Activated CD8-positive, alpha-beta T cell treated with anti-CD3 and anti-CD28 coated beads, Interleukin-2, amount 10 ng/mL, durations not matched to agents 7 days and 5 days (primary cell): ENCODE measurements around the gene RXFP2. TPM values are rescaled to one million over a fixed set of nuclear protein-coding genes. Genes with fewer than 3 reads are reported as not detected.

Experiments
- ATAC-seq: fragments of 150-1000 bp; cut with Tn5 transposase; one replicate; pipeline ENCODE4 v1.10.0; 2021; ENCODE audit warnings: moderate library complexity
- CTCF ChIA-PET: fragments of 350-600 bp; sonication (Branson Sonifier 250); formaldehyde crosslinking; loops from one replicate; lab custom pipeline; 2021; ENCODE audit warnings: antibody characterized with exemption; lab: Charles Lee
- POLR2A ChIA-PET: fragments of 350-600 bp; sonication (Branson Sonifier 250); formaldehyde crosslinking; loops from one replicate; lab custom pipeline; 2021; ENCODE audit warnings: antibody characterized with exemption; lab: Charles Lee
- DNase-seq: peaks from one replicate; pipeline ENCODE4 v3.0.0-alpha.2; 2020
- H3K27ac Mint-ChIP-seq: one replicate; pipeline ENCODE4 v1.8.0; 2021; ENCODE audit warnings: mild to moderate bottlenecking, mixed read lengths
- H3K27me3 Mint-ChIP-seq: one replicate; pipeline ENCODE4 v1.8.0; 2021; ENCODE audit warnings: low read depth, mixed read lengths
- H3K36me3 Mint-ChIP-seq: one replicate; pipeline ENCODE4 v1.8.0; 2021; ENCODE audit warnings: low read depth, mixed read lengths
- H3K4me1 Mint-ChIP-seq: one replicate; pipeline ENCODE4 v1.8.0; 2021; ENCODE audit warnings: low read depth, mixed read lengths
- H3K4me3 Mint-ChIP-seq: one replicate; pipeline ENCODE4 v1.8.0; 2021; ENCODE audit warnings: mild to moderate bottlenecking, mixed read lengths
- H3K9me3 Mint-ChIP-seq: one replicate; pipeline ENCODE4 v1.8.0; 2022; ENCODE audit warnings: mixed read lengths; ENCODE audit not compliant: insufficient read depth
- total RNA-seq, 2 experiments: library from RNA; stranded (reverse); gene quantifications; one replicate each; pipeline ENCODE4 v1.2.3, GENCODE V29; 2021

Gene RXFP2
- total RNA-seq, 2 experiments from 2014 or later = not detected

GRCh38 chr13:31801088-31801487 lies 61.8 kb downstream of the RXFP2 start:
- no peak overlapping the region for H3K4me3 Mint-ChIP-seq
- POLR2A ChIA-PET = no interaction called here
- ATAC-seq = no peak
- DNase-seq = no peak
- H3K4me1 Mint-ChIP-seq = peaks cover 3% of the 10 kb centered on the region
- no peaks in the 10 kb centered on the region for H3K36me3 Mint-ChIP-seq
- H3K27ac Mint-ChIP-seq = no peak overlapping the region
- H3K9me3 Mint-ChIP-seq = no peaks in the 10 kb centered on the region
- CTCF ChIA-PET = no interaction called here
- H3K27me3 Mint-ChIP-seq = no peaks in the 10 kb centered on the region

GRCh38 chr13:31803311-31803710 lies 64.0 kb downstream of the RXFP2 start:
- ATAC-seq (no peak), DNase-seq (no peak)
- no peaks in the 10 kb centered on the region for H3K9me3 Mint-ChIP-seq
- no peaks in the 10 kb centered on the region for H3K27me3 Mint-ChIP-seq
- no peak overlapping the region for H3K4me3 Mint-ChIP-seq
- ChIA-PET POLR2A (no interaction called here), CTCF (no interaction called here)
- H3K27ac Mint-ChIP-seq = no peak overlapping the region
- no peaks in the 10 kb centered on the region for H3K36me3 Mint-ChIP-seq
- H3K4me1 Mint-ChIP-seq = peaks cover 15% of the 10 kb centered on the region

GRCh38 chr13:31805841-31806240 lies 66.5 kb downstream of the RXFP2 start:
- POLR2A ChIA-PET = no interaction called here
- no peaks in the 10 kb centered on the region for H3K36me3 Mint-ChIP-seq
- peaks cover 15% of the 10 kb centered on the region for H3K4me1 Mint-ChIP-seq
- H3K27ac Mint-ChIP-seq = no peak overlapping the region
- ATAC-seq (no peak), DNase-seq (no peak)
- no peaks in the 10 kb centered on the region for H3K9me3 Mint-ChIP-seq
- no peaks in the 10 kb centered on the region for H3K27me3 Mint-ChIP-seq
- CTCF ChIA-PET = no interaction called here
- H3K4me3 Mint-ChIP-seq = no peak overlapping the region

- POLR2A ChIA-PET = no interaction called here
- no peaks in the 10 kb centered on the region for H3K9me3 Mint-ChIP-seq
- H3K27ac Mint-ChIP-seq = peak overlapping the region; percentile 48
- peaks cover 12% of the 10 kb centered on the region for H3K4me1 Mint-ChIP-seq
- H3K27me3 Mint-ChIP-seq = no peaks in the 10 kb centered on the region
- CTCF ChIA-PET = no interaction called here
- no peaks in the 10 kb centered on the region for H3K36me3 Mint-ChIP-seq
- no peak overlapping the region for H3K4me3 Mint-ChIP-seq
- ATAC-seq (peak; percentile 60), DNase-seq (peak; percentile 34)
These were observed 67.8 kb downstream of the RXFP2 start for GRCh38 chr13:31807090-31807541.

- DNase-seq (no peak), ATAC-seq (no peak)
- Mint-ChIP-seq H3K4me3 (no peak overlapping the region), H3K4me1 (no peaks in the 10 kb centered on the region), H3K9me3 (peaks cover 14% of the 10 kb centered on the region), H3K27me3 (no peaks in the 10 kb centered on the region), H3K36me3 (no peaks in the 10 kb centered on the region), H3K27ac (no peak overlapping the region)
- CTCF ChIA-PET = no interaction called here
- POLR2A ChIA-PET = no interaction called here
These were observed 75.2 kb downstream of the RXFP2 start for GRCh38 chr13:31814536-31814935.

- ChIA-PET POLR2A (no interaction called here), CTCF (no interaction called here)
- ATAC-seq (no peak), DNase-seq (no peak)
- H3K9me3 Mint-ChIP-seq = peaks cover 14% of the 10 kb centered on the region
- H3K27ac Mint-ChIP-seq = no peak overlapping the region
- no peaks in the 10 kb centered on the region for H3K27me3 Mint-ChIP-seq
- no peak overlapping the region for H3K4me3 Mint-ChIP-seq
- no peaks in the 10 kb centered on the region for H3K4me1 Mint-ChIP-seq
- H3K36me3 Mint-ChIP-seq = no peaks in the 10 kb centered on the region
These were observed 76.2 kb downstream of the RXFP2 start for GRCh38 chr13:31815361-31816144.

GRCh38 chr13:31818236-31818635 lies 78.9 kb downstream of the RXFP2 start:
- CTCF ChIA-PET = no interaction called here
- no peak for ATAC-seq
- no peak overlapping the region for H3K27ac Mint-ChIP-seq
- H3K27me3 Mint-ChIP-seq = no peaks in the 10 kb centered on the region
- H3K4me3 Mint-ChIP-seq = no peak overlapping the region
- H3K9me3 Mint-ChIP-seq = peaks cover 14% of the 10 kb centered on the region
- no peaks in the 10 kb centered on the region for H3K36me3 Mint-ChIP-seq
- DNase-seq = no peak
- POLR2A ChIA-PET = no interaction called here
- no peaks in the 10 kb centered on the region for H3K4me1 Mint-ChIP-seq

GRCh38 chr13:31824705-31825517 lies 85.6 kb downstream of the RXFP2 start:
- H3K4me3 Mint-ChIP-seq = no peak overlapping the region
- no peak for ATAC-seq
- no peak for DNase-seq
- POLR2A ChIA-PET = no interaction called here
- H3K4me1 Mint-ChIP-seq = no peaks in the 10 kb centered on the region
- H3K27ac Mint-ChIP-seq = no peak overlapping the region
- H3K36me3 Mint-ChIP-seq = no peaks in the 10 kb centered on the region
- H3K9me3 Mint-ChIP-seq = no peaks in the 10 kb centered on the region
- CTCF ChIA-PET = no interaction called here
- H3K27me3 Mint-ChIP-seq = peaks cover 2% of the 10 kb centered on the region

GRCh38 chr13:31826521-31826920 lies 87.2 kb downstream of the RXFP2 start:
- Mint-ChIP-seq H3K27me3 (peaks cover 2% of the 10 kb centered on the region), H3K27ac (no peak overlapping the region), H3K4me3 (no peak overlapping the region), H3K4me1 (no peaks in the 10 kb centered on the region), H3K36me3 (no peaks in the 10 kb centered on the region), H3K9me3 (no peaks in the 10 kb centered on the region)
- DNase-seq = no peak
- ChIA-PET POLR2A (no interaction called here), CTCF (no interaction called here)
- ATAC-seq = no peak

GRCh38 chr13:31827707-31828106 lies 88.4 kb downstream of the RXFP2 start:
- no peak for DNase-seq
- peaks cover 2% of the 10 kb centered on the region for H3K27me3 Mint-ChIP-seq
- no peaks in the 10 kb centered on the region for H3K9me3 Mint-ChIP-seq
- H3K4me3 Mint-ChIP-seq = no peak overlapping the region
- H3K27ac Mint-ChIP-seq = no peak overlapping the region
- no peak for ATAC-seq
- no peaks in the 10 kb centered on the region for H3K36me3 Mint-ChIP-seq
- ChIA-PET POLR2A (interaction anchor here (0.6 kb wide), 1 partner anchor 82 kb away, joined by 4 read pairs; no protein-coding TSS in a partner anchor), CTCF (no interaction called here)
- no peaks in the 10 kb centered on the region for H3K4me1 Mint-ChIP-seq

- DNase-seq (no peak), ATAC-seq (no peak)
- Mint-ChIP-seq H3K9me3 (no peaks in the 10 kb centered on the region), H3K27ac (no peak overlapping the region), H3K4me3 (no peak overlapping the region), H3K27me3 (peaks cover 7% of the 10 kb centered on the region), H3K36me3 (no peaks in the 10 kb centered on the region), H3K4me1 (no peaks in the 10 kb centered on the region)
- POLR2A ChIA-PET = no interaction called here
- CTCF ChIA-PET = no interaction called here
These were observed 96.6 kb downstream of the RXFP2 start for GRCh38 chr13:31835932-31836331.

GRCh38 chr13:31843044-31843443 lies 103.7 kb downstream of the RXFP2 start:
- Mint-ChIP-seq H3K27me3 (peaks cover 33% of the 10 kb centered on the region), H3K4me3 (no peak overlapping the region), H3K9me3 (no peaks in the 10 kb centered on the region), H3K4me1 (peaks cover 13% of the 10 kb centered on the region), H3K27ac (no peak overlapping the region), H3K36me3 (no peaks in the 10 kb centered on the region)
- no peak for ATAC-seq
- DNase-seq = no peak
- POLR2A ChIA-PET = no interaction called here
- CTCF ChIA-PET = no interaction called here
